GM06990 (cell line): ENCODE measurements around the gene NRXN2.

ENCODE experiments used
- DNase-seq: peaks from one replicate; pipeline ENCODE4 v3.0.0-alpha.2; 2011; ENCODE audit not compliant: insufficient read length; ENCODE audit errors: extremely low read depth
- H3K27me3 ChIP-seq: replicated peaks from 2 replicates; pipeline ENCODE4 v1.6.0; 2011; ENCODE audit warnings: low read length; ENCODE audit not compliant: control insufficient read depth, insufficient read depth
- H3K36me3 ChIP-seq: 2 replicates; pipeline ENCODE4 v1.5.1; 2011; ENCODE audit warnings: low read length; ENCODE audit not compliant: control insufficient read depth, insufficient read depth
- H3K4me3 ChIP-seq: replicated peaks from 2 replicates; pipeline ENCODE4 v1.5.1; 2011; ENCODE audit warnings: low read depth, mild to moderate bottlenecking, control low read depth, low read length
- CTCF ChIP-seq: IDR thresholded peaks from 2 replicates; pipeline ENCODE4 v1.5.1; 2011; ENCODE audit warnings: low read length, control low read depth, mild to moderate bottlenecking, inconsistent platforms; ENCODE audit not compliant: insufficient read depth, poor library complexity, severe bottlenecking

The NRXN2 gene

DNA sequence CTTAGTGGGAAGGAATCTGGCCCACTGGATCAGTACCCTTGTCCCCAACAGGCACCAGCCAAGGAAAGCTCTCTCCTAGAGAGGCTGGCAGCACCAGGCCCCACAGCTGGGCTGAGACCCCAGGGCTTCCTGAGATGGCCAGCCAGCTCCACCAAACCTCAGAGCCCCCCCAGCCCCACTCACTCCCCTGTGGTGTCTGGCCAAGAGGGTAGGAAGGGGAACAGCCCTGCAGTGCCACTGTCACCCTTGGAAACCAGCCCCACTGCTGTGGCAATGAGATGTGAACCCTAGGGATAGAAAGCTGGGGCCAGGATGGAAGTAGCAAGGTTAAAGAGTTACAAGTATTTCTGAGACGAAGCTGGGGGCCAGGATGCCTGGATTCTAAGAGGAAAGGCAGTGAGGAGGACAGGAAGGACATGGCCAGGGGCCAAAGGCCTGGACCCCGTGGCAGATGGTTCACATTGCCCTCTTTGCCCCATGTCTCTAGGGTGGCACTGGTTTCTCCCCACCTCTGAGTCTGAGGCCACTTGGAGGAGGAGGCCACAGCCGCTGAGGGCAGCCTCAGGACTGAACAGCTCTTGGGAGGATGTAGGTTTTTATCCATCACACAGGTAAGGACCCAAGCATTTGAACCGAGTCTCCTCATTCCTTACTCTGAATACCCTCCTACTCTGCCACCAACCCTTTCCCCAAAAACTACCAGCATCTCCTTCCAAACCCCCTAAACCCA is 28.8 kb downstream of the NRXN2 start:
- H3K4me3 ChIP-seq, result no peak overlapping the region
- TF ChIP-seq CTCF, result no peak
- no peaks in the 10 kb centered on the region for H3K36me3 ChIP-seq
- no peak for DNase-seq
- H3K27me3 ChIP-seq, result no peaks in the 10 kb centered on the region; the same call in none of the 2 replicates

- Histone ChIP-seq H3K4me3 (no peak overlapping the region), H3K36me3 (no peaks in the 10 kb centered on the region), H3K27me3 (no peaks in the 10 kb centered on the region; the same call in none of the 2 replicates)
- TF ChIP-seq CTCF, result no peak
- no peak for DNase-seq
Measured at GRCh38 chr11:64692764-64693331, 30.1 kb downstream of the NRXN2 start.

GRCh38 chr11:64691543-64691942 is 31.5 kb downstream of the NRXN2 start:
- TF ChIP-seq CTCF, result no peak
- no peak for DNase-seq
- no peaks in the 10 kb centered on the region; the same call in none of the 2 replicates for H3K27me3 ChIP-seq

DNA sequence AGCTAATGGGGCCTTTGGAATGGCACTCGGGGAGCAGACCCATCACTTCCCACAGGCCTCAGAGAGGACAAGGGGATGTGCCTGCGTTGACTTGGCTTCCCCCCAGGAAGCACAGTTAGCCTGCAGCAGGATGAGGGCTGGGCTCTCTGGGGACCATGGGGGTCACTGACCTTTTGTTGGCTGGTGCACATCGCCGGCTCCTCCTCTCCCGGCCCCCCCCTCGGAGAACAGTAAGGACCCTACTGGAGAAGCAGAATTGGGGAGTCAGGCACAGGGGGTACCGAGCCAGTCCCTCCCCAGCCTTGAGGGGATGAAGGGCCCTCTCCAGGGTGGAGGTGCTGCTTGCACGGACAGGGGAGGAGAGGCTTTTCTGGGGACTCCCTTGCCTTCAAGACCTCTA is 32.8 kb downstream of the NRXN2 start:
- no peaks in the 10 kb centered on the region for H3K36me3 ChIP-seq
- no peaks in the 10 kb centered on the region; the same call in none of the 2 replicates for H3K27me3 ChIP-seq
- no peak for TF ChIP-seq CTCF
- DNase-seq, result no peak
- H3K4me3 ChIP-seq, result no peak overlapping the region

More at GRCh38 chr11:64691543-64691942, 31.5 kb downstream of the NRXN2 start:
- Histone ChIP-seq H3K4me3 (no peak overlapping the region), H3K36me3 (no peaks in the 10 kb centered on the region)

DNA sequence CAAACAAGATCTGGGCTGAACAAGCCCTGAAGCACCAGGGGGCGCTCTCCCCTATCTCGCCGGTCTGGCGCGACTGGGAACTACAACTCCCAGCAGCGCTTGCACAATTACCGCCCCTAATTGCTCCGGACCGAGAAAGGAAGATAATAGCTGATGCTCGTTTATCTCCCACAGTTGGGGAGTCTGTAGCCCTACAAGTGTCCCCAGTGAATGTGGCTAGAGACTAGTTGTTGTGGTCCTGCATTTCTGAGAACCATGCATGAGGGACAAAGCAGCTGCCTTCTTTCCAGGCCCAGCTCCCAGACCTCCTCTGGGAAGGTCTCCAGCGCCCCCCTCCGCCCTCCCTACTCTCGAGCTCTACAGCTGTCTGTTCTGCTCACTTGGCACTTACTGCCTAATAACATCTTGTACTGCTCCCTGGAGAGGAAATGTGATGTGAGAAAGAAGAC is 34.4 kb downstream of the NRXN2 start:
- H3K4me3 ChIP-seq, result peak overlapping the region; percentile 41
- H3K27me3 ChIP-seq, result no peaks in the 10 kb centered on the region; the same call in 1 of the 2 replicates
- no peaks in the 10 kb centered on the region for H3K36me3 ChIP-seq
- peak; percentile 83 for DNase-seq
- TF ChIP-seq CTCF, result peak; percentile 77
